ENCODE results near the gene IVL.

The IVL gene

GRCh38 chr1:152946651-152947256, 38.4 kb downstream of the IVL start, which contains the start of gene SPRR5:
Gene SPRR5 (plus strand): TSS chr1:152947206. CDS start chr1:152948555, 1,349 bp downstream.
- DNase-seq (ENCODE audit: low spot score), result no peak

GRCh38 chr1:152951711-152952110, 43.4 kb downstream of the IVL start:
- DNase-seq (ENCODE audit: low spot score), result no peak

DNA sequence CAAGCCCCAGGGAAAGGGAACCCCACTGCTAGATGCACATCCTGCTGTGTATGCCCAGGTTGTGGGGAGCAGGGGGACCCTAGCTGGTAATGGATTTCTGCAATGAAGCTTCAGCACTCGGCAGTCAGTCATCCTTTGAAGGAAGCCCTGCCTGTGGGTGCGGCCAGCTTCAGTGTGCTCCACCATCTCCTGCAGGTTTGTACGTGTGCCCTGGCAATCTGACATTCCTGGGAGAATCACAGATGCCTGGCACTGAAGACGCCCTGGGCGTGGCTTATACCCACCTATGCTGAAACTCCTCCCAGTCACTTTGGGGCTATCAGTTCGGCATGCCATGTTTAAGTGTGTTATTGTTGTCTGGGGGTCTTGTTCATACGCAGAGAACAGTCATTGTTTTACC, 45.4 kb downstream of the IVL start:
- DNase-seq (ENCODE audit: low spot score), result no peak

- DNase-seq (ENCODE audit: low spot score), result no peak
These were observed 46.1 kb downstream of the IVL start for GRCh38 chr1:152954436-152954835.

DNA sequence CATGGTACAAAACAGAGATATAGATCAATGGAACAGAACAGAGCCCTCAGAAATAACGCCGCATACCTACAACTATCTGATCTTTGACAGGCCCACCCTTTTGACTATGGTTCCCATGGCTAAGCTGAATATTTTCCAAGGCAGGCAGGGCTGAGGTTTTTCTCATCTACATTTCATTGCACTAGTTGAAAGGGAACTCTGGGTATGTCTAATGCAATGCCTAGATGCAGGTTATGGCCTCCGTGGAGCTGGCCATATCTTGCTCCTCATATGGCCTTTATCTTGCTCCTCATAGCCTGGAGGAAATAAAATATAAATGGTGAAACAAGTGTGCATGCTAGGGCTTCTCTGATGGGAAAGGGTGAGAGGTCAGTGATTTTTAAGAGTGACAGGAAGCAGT, 49.2 kb downstream of the IVL start:
- no peak for DNase-seq (ENCODE audit: low spot score)

DNA sequence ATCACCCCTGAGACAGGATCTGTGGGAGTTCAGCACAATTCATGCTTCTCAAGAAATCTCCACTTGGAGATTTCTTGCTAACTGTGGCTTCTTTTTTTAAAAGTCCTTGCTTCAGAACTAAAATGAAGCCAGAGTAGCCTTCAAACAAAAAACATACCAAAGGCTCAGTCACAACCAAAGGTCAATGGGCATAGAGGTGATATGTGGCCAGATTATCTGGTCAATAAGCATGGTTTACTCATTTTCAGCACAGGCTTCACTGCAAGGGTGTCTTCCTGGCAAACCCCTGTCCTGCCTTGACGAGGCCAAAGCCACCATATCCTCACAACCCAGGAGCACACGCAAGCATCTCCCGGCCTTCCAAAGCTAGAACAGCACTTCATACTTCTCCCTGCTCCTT, 50.9 kb downstream of the IVL start:
- no peak for DNase-seq (ENCODE audit: low spot score)

- DNase-seq (ENCODE audit: low spot score), result no peak
These were observed 51.6 kb downstream of the IVL start for GRCh38 chr1:152959801-152960451.

GRCh38 chr1:152960452-152961044, 52.2 kb downstream of the IVL start:
- no peak for DNase-seq (ENCODE audit: low spot score)
